ENCODE data around the gene ADAMTS14. TPM values are rescaled to one million over a fixed set of nuclear protein-coding genes. Genes with fewer than 3 reads are reported as not detected.
A peak's percentile ranks its signal among the peaks of the same experiment; 100 is the strongest.

ADAMTS14 gene
- total RNA-seq, 2 donors from 2014 or later, result 0.44 to 0.79 TPM

GRCh38 chr10:70743879-70744278, 71.6 kb downstream of the ADAMTS14 start:
- Mint-ChIP-seq H3K36me3 (ENCODE audit: low read depth) (no peaks in the 10 kb centered on the region), H3K4me1 (peaks cover 6% of the 10 kb centered on the region), H3K27ac (no peak overlapping the region), H3K4me3 (no peak overlapping the region), H3K9me3 (peaks cover 2% of the 10 kb centered on the region), H3K27me3 (ENCODE audit: insufficient read depth) (no peaks in the 10 kb centered on the region)
- Histone ChIP-seq H3K27ac (ENCODE audit: low read depth, low read length) (no peak overlapping the region), H3K9ac (ENCODE audit: extremely low read depth, low read length, poor library complexity, severe bottlenecking) (no peak overlapping the region), H3K27me3 (ENCODE audit: control insufficient read depth, insufficient read depth, low read length, poor library complexity, severe bottlenecking) (no peaks in the 10 kb centered on the region), H3K4me1 (ENCODE audit: control insufficient read depth, insufficient read depth, low read length) (no peaks in the 10 kb centered on the region), H3K36me3 (ENCODE audit: control insufficient read depth, insufficient read depth, low read length) (no peaks in the 10 kb centered on the region), H3K4me3 (ENCODE audit: low read length) (no peak overlapping the region), H3K9me3 (ENCODE audit: control insufficient read depth, low read length) (no peaks in the 10 kb centered on the region)
- no peak for DNase-seq
- 93 to 100% methylated on average over 4 to 13 of the region's 13 CpGs for WGBS, 2 experiments (ENCODE audit: insufficient coverage in 1 of 2, insufficient read length in 1 of 2)
- TF ChIP-seq CTCF (conservative IDR thresholded peaks at IDR 0.05), result no peak

GRCh38 chr10:70744617-70745143, 72.4 kb downstream of the ADAMTS14 start:
- no peaks in the 10 kb centered on the region for H3K9me3 ChIP-seq (ENCODE audit: control insufficient read depth, low read length)

GRCh38 chr10:70745555-70745954, 73.2 kb downstream of the ADAMTS14 start:
- TF ChIP-seq CTCF (conservative IDR thresholded peaks at IDR 0.05), result no peak
- no peak overlapping the region for H3K27ac Mint-ChIP-seq
- H3K4me3 ChIP-seq (ENCODE audit: low read length), result no peak overlapping the region
- H3K4me1 Mint-ChIP-seq, result peaks cover 6% of the 10 kb centered on the region
- H3K36me3 Mint-ChIP-seq (ENCODE audit: low read depth), result no peaks in the 10 kb centered on the region
- H3K27me3 ChIP-seq (ENCODE audit: control insufficient read depth, insufficient read depth, low read length, poor library complexity, severe bottlenecking), result no peaks in the 10 kb centered on the region
- H3K4me1 ChIP-seq (ENCODE audit: control insufficient read depth, insufficient read depth, low read length), result no peaks in the 10 kb centered on the region
- no peaks in the 10 kb centered on the region for H3K9me3 ChIP-seq (ENCODE audit: control insufficient read depth, low read length)
- H3K4me3 Mint-ChIP-seq, result no peak overlapping the region
- no peak for DNase-seq
- H3K9ac ChIP-seq (ENCODE audit: extremely low read depth, low read length, poor library complexity, severe bottlenecking), result no peak overlapping the region
- H3K27me3 Mint-ChIP-seq (ENCODE audit: insufficient read depth), result no peaks in the 10 kb centered on the region
- no peak overlapping the region for H3K27ac ChIP-seq (ENCODE audit: low read depth, low read length)
- no peaks in the 10 kb centered on the region for H3K36me3 ChIP-seq (ENCODE audit: control insufficient read depth, insufficient read depth, low read length)
- peaks cover 2% of the 10 kb centered on the region for H3K9me3 Mint-ChIP-seq
- WGBS, 2 experiments (ENCODE audit: insufficient coverage in 1 of 2, insufficient read length in 1 of 2), result 82 to 100% methylated on average over 2 of the region's 2 CpGs

More at GRCh38 chr10:70744617-70745143, 72.4 kb downstream of the ADAMTS14 start:
- H3K9me3 Mint-ChIP-seq, result peaks cover 2% of the 10 kb centered on the region
- Histone ChIP-seq H3K27me3 (ENCODE audit: control insufficient read depth, insufficient read depth, low read length, poor library complexity, severe bottlenecking) (no peaks in the 10 kb centered on the region), H3K4me1 (ENCODE audit: control insufficient read depth, insufficient read depth, low read length) (no peaks in the 10 kb centered on the region), H3K27ac (ENCODE audit: low read depth, low read length) (no peak overlapping the region), H3K4me3 (ENCODE audit: low read length) (no peak overlapping the region), H3K36me3 (ENCODE audit: control insufficient read depth, insufficient read depth, low read length) (no peaks in the 10 kb centered on the region), H3K9ac (ENCODE audit: extremely low read depth, low read length, poor library complexity, severe bottlenecking) (no peak overlapping the region)
- no peaks in the 10 kb centered on the region for H3K27me3 Mint-ChIP-seq (ENCODE audit: insufficient read depth)
- H3K36me3 Mint-ChIP-seq (ENCODE audit: low read depth), result no peaks in the 10 kb centered on the region
- DNase-seq, result no peak
- TF ChIP-seq CTCF (conservative IDR thresholded peaks at IDR 0.05), result no peak
- no peak overlapping the region for H3K4me3 Mint-ChIP-seq
- 44 to 51% methylated on average over 4 to 6 of the region's 6 CpGs for WGBS, 2 experiments (ENCODE audit: insufficient coverage in 1 of 2, insufficient read length in 1 of 2)
- H3K4me1 Mint-ChIP-seq, result peaks cover 6% of the 10 kb centered on the region
- H3K27ac Mint-ChIP-seq, result peak overlapping the region; percentile 1

Data from endodermal cell (in vitro differentiated cells).